IMR-90 (cell line): ENCODE results near the gene DPY19L1. TPM values are rescaled to one million over a fixed set of nuclear protein-coding genes. Genes with fewer than 3 reads are reported as not detected.
A peak's percentile ranks its signal among the peaks of the same experiment; 100 is the strongest.
"Not testable (repeated sequence)": the region's sequence is repeated elsewhere in the genome, so short reads cannot be mapped to it uniquely, and the experiment has no call there.

Experiments
- ATAC-seq: fragments of 200-7000 bp; cut with Tn5 transposase; 2 replicates; pipeline ENCODE4 v1.9.1; 2020; ENCODE audit warnings: low read depth, mild to moderate bottlenecking, moderate library complexity
- Bru-seq: library from RNA; stranded (reverse); fragments of 400-500 nt; gene quantifications from one replicate; lab custom pipeline; 2021; lab: Mats Ljungman, UMichigan
- BruChase-seq, 2 experiments: library from RNA; stranded (reverse); fragments of 400-500 nt; gene quantifications; one replicate each; lab custom pipeline; 2021; lab: Mats Ljungman, UMichigan
- BruUV-seq: library from RNA; stranded (reverse); fragments of 400-500 nt; replicated peaks from 2 replicates; lab custom pipeline; 2021; lab: Mats Ljungman, UMichigan
- CTCF ChIA-PET: fragments of 300-600 bp; formaldehyde crosslinking; extraction: SDS; loops from one replicate; lab custom pipeline; 2021; ENCODE audit warnings: antibody characterized with exemption; lab: Yijun Ruan, JAX
- POLR2A ChIA-PET: fragments of 300-600 bp; sonication (Branson Sonifier 250); formaldehyde crosslinking; loops from one replicate; lab custom pipeline; 2022; ENCODE audit warnings: antibody characterized with exemption; ENCODE audit not compliant: unreplicated experiment; lab: Charles Lee
- DNase-seq: peaks from one replicate; pipeline ENCODE4 v3.0.0; 2013
- H2AFZ ChIP-seq: replicated peaks from 2 replicates; pipeline ENCODE3; 2013; ENCODE audit warnings: low read length, mild to moderate bottlenecking; ENCODE audit not compliant: poor library complexity
- H2AK5ac ChIP-seq: 2 replicates; pipeline ENCODE4 v1.6.1; 2013; ENCODE audit warnings: low read depth, low read length, inconsistent platforms
- H2AK9ac ChIP-seq: replicated peaks from 2 replicates; pipeline ENCODE3; 2013; ENCODE audit warnings: mild to moderate bottlenecking, low read depth, low read length, moderate library complexity; ENCODE audit not compliant: poor library complexity
- H2BK120ac ChIP-seq: 2 replicates; pipeline ENCODE4 v1.6.1; 2013; ENCODE audit warnings: low read depth, low read length, inconsistent platforms
- H2BK15ac ChIP-seq: 3 replicates; pipeline ENCODE4 v1.6.1; 2013; ENCODE audit warnings: low read depth, low read length, inconsistent platforms
- H2BK20ac ChIP-seq: 2 replicates; pipeline ENCODE4 v1.6.1; 2013; ENCODE audit warnings: low read depth, mild to moderate bottlenecking, inconsistent platforms, low read length, moderate library complexity
- H2BK5ac ChIP-seq: 2 replicates; pipeline ENCODE4 v1.6.1; 2013; ENCODE audit warnings: mild to moderate bottlenecking, low read depth, low read length, inconsistent platforms; ENCODE audit not compliant: poor library complexity, severe bottlenecking
- H3K14ac ChIP-seq: replicated peaks from 2 replicates; pipeline ENCODE4 v1.6.1; 2013; ENCODE audit warnings: low read depth, low read length, inconsistent platforms
- H3K18ac ChIP-seq: 2 replicates; pipeline ENCODE4 v1.6.1; 2013; ENCODE audit warnings: low read depth, low read length, control low read depth
- H3K23ac ChIP-seq: 2 replicates; pipeline ENCODE4 v1.6.1; 2013; ENCODE audit warnings: low read depth, low read length, inconsistent platforms
- H3K27ac ChIP-seq: 2 replicates; pipeline ENCODE4 v1.5.1; 2013; ENCODE audit warnings: mild to moderate bottlenecking, control low read depth, low read length; ENCODE audit not compliant: insufficient read depth
- H3K27me3 ChIP-seq: 2 replicates; pipeline ENCODE4 v1.6.1; 2013; ENCODE audit warnings: low read length; ENCODE audit not compliant: control insufficient read depth, insufficient read depth
- H3K36me3 ChIP-seq: 2 replicates; pipeline ENCODE4 v1.6.1; 2013; ENCODE audit warnings: low read length, mixed read lengths; ENCODE audit not compliant: control insufficient read depth, insufficient read depth
- H3K4ac ChIP-seq: 2 replicates; pipeline ENCODE4 v1.6.1; 2013; ENCODE audit warnings: low read depth, low read length, inconsistent platforms
- H3K4me1 ChIP-seq: 2 replicates; pipeline ENCODE4 v1.6.1; 2013; ENCODE audit warnings: low read length, mixed read lengths; ENCODE audit not compliant: control insufficient read depth, insufficient read depth
- H3K4me2 ChIP-seq: 2 replicates; pipeline ENCODE4 v1.6.1; 2013; ENCODE audit warnings: low read depth, mild to moderate bottlenecking, control low read depth, low read length, moderate library complexity
- H3K4me3 ChIP-seq: 2 replicates; pipeline ENCODE4 v1.5.1; 2013; ENCODE audit warnings: low read depth, mild to moderate bottlenecking, control low read depth, low read length, moderate library complexity; ENCODE audit not compliant: insufficient read depth
- H3K56ac ChIP-seq: 2 replicates; pipeline ENCODE4 v1.6.1; 2013; ENCODE audit warnings: low read length, inconsistent platforms; ENCODE audit not compliant: insufficient read depth; ENCODE audit errors: extremely low read depth
- H3K79me1 ChIP-seq, 2 experiments: 2 replicates each; pipeline ENCODE4 v1.6.1; 2013; ENCODE audit warnings: low read length in 2 of 2, inconsistent platforms in 1 of 2, low read depth in 1 of 2
- H3K9ac ChIP-seq: 2 replicates; pipeline ENCODE4 v1.6.1; 2013; ENCODE audit warnings: low read depth, low read length, control low read depth
- H3K9me1 ChIP-seq: 2 replicates; pipeline ENCODE4 v1.6.1; 2013; ENCODE audit warnings: low read length, inconsistent platforms; ENCODE audit not compliant: insufficient read depth
- H3K9me3 ChIP-seq: 2 replicates; pipeline ENCODE4 v1.6.1; 2013; ENCODE audit warnings: low read length; ENCODE audit not compliant: control insufficient read depth, insufficient read depth
- H4K20me1 ChIP-seq: 2 replicates; pipeline ENCODE4 v1.6.1; 2013; ENCODE audit warnings: low read length, inconsistent platforms; ENCODE audit not compliant: insufficient read depth
- H4K5ac ChIP-seq: 2 replicates; pipeline ENCODE4 v1.6.1; 2013; ENCODE audit warnings: mild to moderate bottlenecking, low read depth, low read length, control low read depth
- H4K8ac ChIP-seq, 2 experiments: 2 replicates each; pipeline ENCODE4 v1.6.1; 2013; ENCODE audit warnings: low read depth in 2 of 2, low read length in 2 of 2, control low read depth in 1 of 2, inconsistent platforms in 1 of 2
- H4K91ac ChIP-seq: 2 replicates; pipeline ENCODE4 v1.6.1; 2013; ENCODE audit warnings: low read depth, low read length, inconsistent platforms; ENCODE audit not compliant: insufficient read depth
- POLR2A ChIP-seq: IDR thresholded peaks from 2 replicates; pipeline ENCODE4 v1.6.1; 2012; ENCODE audit warnings: mild to moderate bottlenecking, low read depth, low read length
- WGBS, 2 experiments: methylation state at CpG; one replicate each; pipeline versions ENCODE4 v1.1.5 to v1.1.7; 2013; ENCODE audit warnings: missing lambda C conversion rate in 2 of 2; ENCODE audit not compliant: insufficient read length in 1 of 2; ENCODE audit errors: extremely low coverage in 2 of 2; 5-methylcytosine and 5-hydroxymethylcytosine counted together
- dilution Hi-C: fragments of 300-500 bp; cut with HindIII; formaldehyde crosslinking; loops from one replicate; pipeline ENCODE4 v1.14.3; 2018; ENCODE audit warnings: low sequenced_read_pairs; ENCODE audit not compliant: unreplicated experiment
- in situ Hi-C: fragments of 300-500 bp; cut with MboI; formaldehyde crosslinking; loops from 3 replicates; pipeline ENCODE4 v1.14.3; 2019; ENCODE audit warnings: low sequenced_read_pairs, inconsistent platforms, mixed read lengths
- intact Hi-C: fragments of 100-400 bp; cut with micrococcal nuclease; formaldehyde crosslinking; loops from 2 replicates; pipeline ENCODE4 v1.10.0; 2022
- long read RNA-seq: library from polyadenylated mRNA; unstranded; transcript quantifications from one replicate; pipeline ENCODE4 v2.0.0, GENCODE V29; 2021; ENCODE audit not compliant: unreplicated experiment
- polyA plus RNA-seq, 3 experiments: library from polyadenylated mRNA; depleted of rRNA; stranded (reverse); fragments of >200 nt; gene quantifications; 2 replicates each; pipeline ENCODE4 v1.2.3, GENCODE V29; 2012; ENCODE audit warnings: low replicate concordance in 1 of 3
- total RNA-seq: library from RNA; depleted of rRNA; stranded (reverse); fragments of >200 nt; gene quantifications from 2 replicates; pipeline ENCODE4 v1.2.3, GENCODE V29; 2012; rRNA removed
- TF ChIP-seq, protein P1 (sequence below): conservative IDR thresholded peaks from 2 replicates; pipeline ENCODE4 v1.5.1; 2012; ENCODE audit warnings: mild to moderate bottlenecking, low read depth, low read length, improper control_type of control experiment

The DPY19L1 gene
- 12.2 and 24.7 TPM in 2 replicates for total RNA-seq
- 8.8 and 12.1 TPM in 2 replicates for polyA plus RNA-seq (2012; rRNA removed)
- polyA plus RNA-seq (2012; cell fraction: cytosol; rRNA removed) = 3.3 and 3.9 TPM in 2 replicates
- polyA plus RNA-seq (2012; cell fraction: nucleus; rRNA removed; ENCODE audit: low replicate concordance) = 2.3 and 13.9 TPM in 2 replicates
- percentile 66 among the genes with signal in this experiment for Bru-seq, nascent RNA
- BruChase-seq, experiment 1, labeled RNA remaining after a 6-hour chase = percentile 62 among the genes with signal in this experiment
- percentile 63 among the genes with signal in this experiment for BruChase-seq, experiment 2, labeled RNA remaining after a 2-hour chase
- long read RNA-seq, full-length matches to known transcripts = 27 of 35 reads
- long read RNA-seq, partial matches to known transcripts = 0 of 35 reads
- long read RNA-seq, other reads (novel, unspliced or antisense) = 8 of 35 reads

DNA sequence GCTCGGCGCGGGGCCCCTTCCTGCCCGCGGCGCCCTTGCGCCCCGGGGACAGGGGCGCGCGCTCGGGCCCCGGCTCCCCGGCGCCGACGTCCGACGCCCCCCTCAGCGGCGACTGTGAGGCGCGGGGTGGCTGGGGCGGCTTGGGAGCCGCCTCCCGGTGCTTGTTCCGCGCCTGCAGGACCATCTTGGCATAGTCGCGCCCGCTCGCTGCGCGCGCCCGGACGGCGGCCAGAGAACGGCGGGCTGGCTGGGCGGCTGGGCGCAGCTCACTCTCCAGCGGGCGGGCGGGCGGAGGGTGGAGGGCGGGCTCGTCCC, at the start of gene DPY19L1:
TSS of gene DPY19L1 (minus strand) at position 275 of the 315 bp plus-strand sequence. CDS start at position 184, 91 bp downstream.
- peak within 1 kb of the TSS; percentile 78 for H3K27ac ChIP-seq
- peak within 1 kb of the TSS; percentile 83 for H3K9ac ChIP-seq
- peak within 1 kb of the TSS; percentile 37; the same call in 1 of the 2 replicates for H3K56ac ChIP-seq
- DNase-seq (no peak), ATAC-seq (no peak)
- H3K9me3 ChIP-seq = no peaks in the 10 kb centered on the region
- H2BK15ac ChIP-seq = no peak within 1 kb of the TSS
- in situ Hi-C loops (no loop called here), intact Hi-C loops (loop anchor here (1.0 to 10.0 kb wide), 5 partner anchors 100 to 942 kb away; no protein-coding TSS in a partner anchor), dilution Hi-C loops (no loop called here)
- peaks cover 18 to 37% of the 10 kb centered on the region in 2 experiments for H3K79me1 ChIP-seq
- peak within 1 kb of the TSS; percentile 96 for H2AFZ ChIP-seq
- H3K23ac ChIP-seq = 0 out of 2 replicates have a peak within 1 kb of the TSS, but pooled peaks have one; percentile 39
- H2AK5ac ChIP-seq = no peak within 1 kb of the TSS
- peak within 1 kb of the TSS; percentile 73 for H3K4ac ChIP-seq
- H4K5ac ChIP-seq = no peak within 1 kb of the TSS
- peak within 1 kb of the TSS; percentile 48 for H2BK5ac ChIP-seq
- H3K4me3 ChIP-seq = peak within 1 kb of the TSS; percentile 87
- peaks cover 12% of the 10 kb centered on the region; the same call in 1 of the 2 replicates for H4K20me1 ChIP-seq
- H3K14ac ChIP-seq = 0 out of 2 replicates have a peak within 1 kb of the TSS, but pooled peaks have one; percentile 5
- H3K27me3 ChIP-seq = no peaks in the 10 kb centered on the region
- peak within 1 kb of the TSS; percentile 18 for H2AK9ac ChIP-seq
- POLR2A ChIA-PET = interaction anchor here (1.0 kb wide), 1 partner anchor 213 kb away, joined by 8 read pairs; no protein-coding TSS in a partner anchor
- no peak within 1 kb of the TSS for H4K91ac ChIP-seq
- no peak within 1 kb of the TSS for H3K18ac ChIP-seq
- H3K36me3 ChIP-seq = no peaks in the 10 kb centered on the region
- TF ChIP-seq, protein P1, sequence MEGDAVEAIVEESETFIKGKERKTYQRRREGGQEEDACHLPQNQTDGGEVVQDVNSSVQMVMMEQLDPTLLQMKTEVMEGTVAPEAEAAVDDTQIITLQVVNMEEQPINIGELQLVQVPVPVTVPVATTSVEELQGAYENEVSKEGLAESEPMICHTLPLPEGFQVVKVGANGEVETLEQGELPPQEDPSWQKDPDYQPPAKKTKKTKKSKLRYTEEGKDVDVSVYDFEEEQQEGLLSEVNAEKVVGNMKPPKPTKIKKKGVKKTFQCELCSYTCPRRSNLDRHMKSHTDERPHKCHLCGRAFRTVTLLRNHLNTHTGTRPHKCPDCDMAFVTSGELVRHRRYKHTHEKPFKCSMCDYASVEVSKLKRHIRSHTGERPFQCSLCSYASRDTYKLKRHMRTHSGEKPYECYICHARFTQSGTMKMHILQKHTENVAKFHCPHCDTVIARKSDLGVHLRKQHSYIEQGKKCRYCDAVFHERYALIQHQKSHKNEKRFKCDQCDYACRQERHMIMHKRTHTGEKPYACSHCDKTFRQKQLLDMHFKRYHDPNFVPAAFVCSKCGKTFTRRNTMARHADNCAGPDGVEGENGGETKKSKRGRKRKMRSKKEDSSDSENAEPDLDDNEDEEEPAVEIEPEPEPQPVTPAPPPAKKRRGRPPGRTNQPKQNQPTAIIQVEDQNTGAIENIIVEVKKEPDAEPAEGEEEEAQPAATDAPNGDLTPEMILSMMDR = no peak
- TF ChIP-seq POLR2A = 0 out of 2 replicates have a peak, but pooled peaks have one; percentile 36
- 0% methylated on average over 8 of the region's 48 CpGs; no CpG with 5 or more reads in 1 of the 2 experiments for WGBS, 2 experiments
- H3K4me2 ChIP-seq = peak within 1 kb of the TSS; percentile 97
- H2BK20ac ChIP-seq = no peak within 1 kb of the TSS
- BruUV-seq = no TSS peak
- H3K4me1 ChIP-seq = peaks cover 2% of the 10 kb centered on the region; the same call in 1 of the 2 replicates
- H2BK120ac ChIP-seq = no peak within 1 kb of the TSS; the same call in 1 of the 2 replicates
- CTCF ChIA-PET = no interaction called here
- H3K9me1 ChIP-seq = peaks cover 4% of the 10 kb centered on the region
- peak within 1 kb of the TSS in 1 of 2 experiments; percentile 52; a peak in 2 of 4 replicates for H4K8ac ChIP-seq

DNA sequence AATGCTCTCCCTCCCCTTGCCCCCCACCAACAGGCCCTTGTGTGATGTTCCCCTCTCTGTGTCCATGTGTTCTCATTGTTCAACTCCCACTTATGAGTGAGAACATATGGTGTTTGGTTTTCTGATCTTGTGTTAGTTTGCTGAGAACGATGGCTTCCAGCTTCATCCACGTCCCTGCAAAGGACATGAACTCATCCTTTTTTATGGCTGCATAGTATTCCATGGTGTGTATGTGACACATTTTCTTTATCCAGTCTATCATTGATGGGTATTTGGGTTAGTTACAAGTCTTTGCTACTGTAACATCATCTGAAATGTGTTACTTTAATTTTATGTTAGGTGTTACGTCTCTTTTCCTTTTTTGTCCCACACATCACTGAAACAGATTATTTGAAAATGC, 42.2 kb upstream of the DPY19L1 start:
- H2AK5ac ChIP-seq, POLR2A ChIA-PET, in situ Hi-C loops, H3K56ac ChIP-seq, H4K20me1 ChIP-seq, H2AK9ac ChIP-seq, H2BK5ac ChIP-seq, H2BK15ac ChIP-seq, BruUV-seq, H3K4ac ChIP-seq, dilution Hi-C loops, H3K9ac ChIP-seq, H3K4me3 ChIP-seq, H3K18ac ChIP-seq, H3K4me1 ChIP-seq, H3K27ac ChIP-seq, H3K23ac ChIP-seq, H3K79me1 ChIP-seq, H2BK120ac ChIP-seq, H3K9me3 ChIP-seq, H4K5ac ChIP-seq, H2AFZ ChIP-seq, CTCF ChIA-PET, H3K27me3 ChIP-seq, H3K9me1 ChIP-seq, H4K8ac ChIP-seq, H2BK20ac ChIP-seq, DNase-seq, H3K36me3 ChIP-seq, ATAC-seq, H3K14ac ChIP-seq, H3K4me2 ChIP-seq, H4K91ac ChIP-seq: not testable (repeated sequence)
- no CpG with 5 or more reads among the region's 3 CpGs for WGBS, 2 experiments
- intact Hi-C loops = loop anchor here (10.0 kb wide), 2 partner anchors 455 to 535 kb away; no protein-coding TSS in a partner anchor
